DND-41 (cell line): Measurements from ENCODE around the gene RAP1B.

Experiments
- ATAC-seq: fragments of 200-7000 bp; cut with Tn5 transposase; 3 replicates; pipeline ENCODE4 v1.9.1; 2021; ENCODE audit warnings: low read depth; ENCODE audit not compliant: insufficient read depth
- DNase-seq: peaks from one replicate; pipeline ENCODE4 v3.0.0-alpha.2; 2020
- H2AFZ ChIP-seq: 2 replicates; pipeline ENCODE4 v1.6.0; 2012; ENCODE audit warnings: low read depth, low read length
- H3K27ac ChIP-seq: 2 replicates; pipeline ENCODE4 v1.5.1; 2012; ENCODE audit warnings: low read length, inconsistent platforms
- H3K27me3 ChIP-seq: fragments of 200-600 bp; sonication (generic); 2 replicates; pipeline ENCODE4 v1.6.0; 2012; ENCODE audit warnings: low read length, mild to moderate bottlenecking, inconsistent platforms; ENCODE audit not compliant: insufficient read depth, poor library complexity
- H3K36me3 ChIP-seq: 2 replicates; pipeline ENCODE4 v1.5.1; 2012; ENCODE audit warnings: low read length, inconsistent platforms; ENCODE audit not compliant: insufficient read depth
- H3K4me1 ChIP-seq: 2 replicates; pipeline ENCODE4 v1.5.1; 2012; ENCODE audit warnings: mild to moderate bottlenecking, low read length; ENCODE audit not compliant: insufficient read depth
- H3K4me2 ChIP-seq: 2 replicates; pipeline ENCODE4 v1.6.0; 2012; ENCODE audit warnings: mild to moderate bottlenecking, moderate library complexity, low read length, inconsistent platforms; ENCODE audit not compliant: insufficient read depth
- H3K4me3 ChIP-seq, 2 experiments: fragments of 200-600 bp in 1 of 2; shearing (Covaris generic) in 1 of 2; 2 replicates each; pipeline ENCODE4 v1.5.1; 2012 to 2016; ENCODE audit warnings: inconsistent platforms in 2 of 2, low read length in 2 of 2, mild to moderate bottlenecking in 2 of 2, low read depth in 1 of 2, moderate library complexity in 1 of 2
- H3K79me2 ChIP-seq: 2 replicates; pipeline ENCODE4 v1.6.0; 2012; ENCODE audit warnings: low read length, inconsistent platforms; ENCODE audit not compliant: insufficient read depth
- H3K9ac ChIP-seq: 2 replicates; pipeline ENCODE4 v1.6.0; 2012; ENCODE audit warnings: low read depth, mild to moderate bottlenecking, inconsistent platforms, low read length, moderate library complexity
- H3K9me3 ChIP-seq: 2 replicates; pipeline ENCODE4 v1.5.1; 2012; ENCODE audit warnings: low read length, moderate library complexity, mild to moderate bottlenecking, inconsistent platforms; ENCODE audit not compliant: insufficient read depth, severe bottlenecking
- H4K20me1 ChIP-seq: 2 replicates; pipeline ENCODE4 v1.6.0; 2012; ENCODE audit warnings: low read length; ENCODE audit not compliant: insufficient read depth
- CTCF ChIP-seq: IDR thresholded peaks from 2 replicates; pipeline ENCODE4 v1.5.1; 2012; ENCODE audit warnings: borderline replicate concordance, low read length, moderate library complexity, mild to moderate bottlenecking; ENCODE audit not compliant: poor library complexity, severe bottlenecking; ENCODE audit errors: extremely low read depth
- EZH2 ChIP-seq: IDR thresholded peaks from 3 replicates; pipeline ENCODE4 v1.6.1; 2012; ENCODE audit warnings: borderline replicate concordance, low read depth, mild to moderate bottlenecking, moderate library complexity, low read length, inconsistent platforms; ENCODE audit not compliant: severe bottlenecking

Gene RAP1B

GRCh38 chr12:68646484-68646883 lies 35.8 kb downstream of the RAP1B start:
- Histone ChIP-seq H3K36me3 (peaks cover 33% of the 10 kb centered on the region), H3K27ac (no peak overlapping the region), H3K9ac (no peak overlapping the region), H3K9me3 (no peaks in the 10 kb centered on the region), H3K79me2 (peaks cover 92% of the 10 kb centered on the region), H2AFZ (no peak overlapping the region), H3K4me3 (no peak overlapping the region), H3K27me3 (no peaks in the 10 kb centered on the region), H3K4me2 (no peak overlapping the region), H3K4me1 (no peaks in the 10 kb centered on the region), H4K20me1 (peaks cover 61% of the 10 kb centered on the region)
- ATAC-seq = no peak
- no peak for DNase-seq
- TF ChIP-seq CTCF (no peak), EZH2 (no peak)

- Histone ChIP-seq H3K4me3 (no peak overlapping the region), H4K20me1 (peaks cover 56% of the 10 kb centered on the region), H3K27me3 (no peaks in the 10 kb centered on the region), H3K9ac (no peak overlapping the region), H3K79me2 (peaks cover 84% of the 10 kb centered on the region), H3K4me1 (no peaks in the 10 kb centered on the region), H3K9me3 (no peaks in the 10 kb centered on the region), H2AFZ (no peak overlapping the region), H3K27ac (no peak overlapping the region), H3K36me3 (peaks cover 41% of the 10 kb centered on the region), H3K4me2 (no peak overlapping the region)
- no peak for TF ChIP-seq CTCF
- no peak for TF ChIP-seq EZH2
- DNase-seq (no peak), ATAC-seq (no peak)
Observed at GRCh38 chr12:68647507-68647906, 36.8 kb downstream of the RAP1B start.

- peaks cover 47% of the 10 kb centered on the region for H3K36me3 ChIP-seq
- H3K4me2 ChIP-seq = no peak overlapping the region
Observed at GRCh38 chr12:68648179-68648578, 37.5 kb downstream of the RAP1B start.

More at GRCh38 chr12:68648179-68648578, 37.5 kb downstream of the RAP1B start:
- Histone ChIP-seq H3K27ac (no peak overlapping the region), H3K79me2 (peaks cover 82% of the 10 kb centered on the region), H3K4me1 (no peaks in the 10 kb centered on the region), H3K9me3 (no peaks in the 10 kb centered on the region), H4K20me1 (peaks cover 50% of the 10 kb centered on the region), H3K4me3 (no peak overlapping the region), H3K9ac (no peak overlapping the region), H3K27me3 (no peaks in the 10 kb centered on the region), H2AFZ (no peak overlapping the region)
- DNase-seq (no peak), ATAC-seq (no peak)
- TF ChIP-seq CTCF (no peak), EZH2 (no peak)
